Measurements from ENCODE around the gene SAPCD1. TPM values are rescaled to one million over a fixed set of nuclear protein-coding genes. Genes with fewer than 3 reads are reported as not detected.

The SAPCD1 gene
- total RNA-seq, 1 experiment from 2014 or later = 3.2 TPM

DNA sequence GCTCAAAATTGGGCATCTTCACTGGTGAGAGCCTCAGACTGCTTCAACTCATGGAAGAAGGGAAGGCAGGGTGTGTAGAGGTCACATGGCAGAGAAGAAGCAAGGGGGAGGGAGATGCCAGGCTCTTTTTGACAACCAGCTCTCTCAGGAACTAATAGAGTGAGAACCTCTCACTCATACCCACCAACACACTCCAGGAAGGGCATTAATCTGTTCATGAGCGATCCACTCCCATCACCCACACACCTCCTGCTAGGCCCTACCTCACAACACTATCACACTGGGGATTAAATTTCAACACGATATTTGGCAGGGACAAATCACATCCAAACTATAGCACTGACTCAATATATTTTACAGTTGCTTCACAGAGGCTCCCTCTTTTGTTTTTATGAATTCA lies 20.6 kb upstream of the SAPCD1 start:
- Histone ChIP-seq H2BK12ac (ENCODE audit: insufficient read length, low read depth, low read length) (no peak overlapping the region), H2AFZ (ENCODE audit: low read length) (no peak overlapping the region), H2BK20ac (ENCODE audit: low read depth, low read length, poor library complexity, severe bottlenecking) (no peak overlapping the region), H3K9me3 (ENCODE audit: control insufficient read depth, low read depth, low read length) (no peaks in the 10 kb centered on the region), H3K27ac (ENCODE audit: insufficient read length, low read depth, low read length) (no peak overlapping the region), H2BK120ac (ENCODE audit: low read depth, low read length, poor library complexity, severe bottlenecking) (no peak overlapping the region), H3K56ac (ENCODE audit: insufficient read length, low read depth, low read length) (no peak overlapping the region), H3K4me2 (ENCODE audit: insufficient read depth, insufficient read length, low read length) (no peak overlapping the region), H3K18ac (ENCODE audit: insufficient read length, low read depth, low read length) (no peak overlapping the region), H4K91ac (ENCODE audit: insufficient read length, low read depth, low read length) (no peak overlapping the region), H3K79me2 (ENCODE audit: insufficient read depth, low read length) (no peaks in the 10 kb centered on the region), H2BK15ac (ENCODE audit: low read depth, low read length) (no peak overlapping the region), H2BK5ac (ENCODE audit: insufficient read length, low read length) (no peak overlapping the region), H3K9ac (ENCODE audit: extremely low read depth, insufficient read length, low read length) (no peak overlapping the region), H3K79me1 (ENCODE audit: insufficient read depth, low read depth, low read length, poor library complexity, severe bottlenecking) (no peaks in the 10 kb centered on the region), H4K8ac (replicated peaks; ENCODE audit: insufficient read length, low read depth, low read length) (no peak overlapping the region), H3T11ph (ENCODE audit: low read length) (no peak overlapping the region), H4K5ac (ENCODE audit: insufficient read length, low read depth, low read length) (no peak overlapping the region), H3K4me1 (ENCODE audit: insufficient read depth, low read length) (peaks cover 8% of the 10 kb centered on the region), H4K20me1 (ENCODE audit: control insufficient read depth, insufficient read depth, insufficient read length) (no peaks in the 10 kb centered on the region), H3K14ac (ENCODE audit: insufficient read depth, low read length) (no peak overlapping the region), H3K23me2 (ENCODE audit: insufficient read length, low read depth, low read length, poor library complexity, severe bottlenecking) (peaks cover 12% of the 10 kb centered on the region), H3K4ac (ENCODE audit: low read depth, low read length) (no peak overlapping the region), H2AK5ac (ENCODE audit: insufficient read length, low read length) (no peak overlapping the region), H3K27me3 (ENCODE audit: insufficient read depth, low read length) (no peaks in the 10 kb centered on the region), H3K23ac (ENCODE audit: insufficient read length, low read depth, low read length) (no peak overlapping the region)
- no peak for DNase-seq
- no CpG with 5 or more reads among the region's 2 CpGs for WGBS (ENCODE audit: extremely low coverage, insufficient read length, low lambda C conversion rate)
- TF ChIP-seq, protein P1, sequence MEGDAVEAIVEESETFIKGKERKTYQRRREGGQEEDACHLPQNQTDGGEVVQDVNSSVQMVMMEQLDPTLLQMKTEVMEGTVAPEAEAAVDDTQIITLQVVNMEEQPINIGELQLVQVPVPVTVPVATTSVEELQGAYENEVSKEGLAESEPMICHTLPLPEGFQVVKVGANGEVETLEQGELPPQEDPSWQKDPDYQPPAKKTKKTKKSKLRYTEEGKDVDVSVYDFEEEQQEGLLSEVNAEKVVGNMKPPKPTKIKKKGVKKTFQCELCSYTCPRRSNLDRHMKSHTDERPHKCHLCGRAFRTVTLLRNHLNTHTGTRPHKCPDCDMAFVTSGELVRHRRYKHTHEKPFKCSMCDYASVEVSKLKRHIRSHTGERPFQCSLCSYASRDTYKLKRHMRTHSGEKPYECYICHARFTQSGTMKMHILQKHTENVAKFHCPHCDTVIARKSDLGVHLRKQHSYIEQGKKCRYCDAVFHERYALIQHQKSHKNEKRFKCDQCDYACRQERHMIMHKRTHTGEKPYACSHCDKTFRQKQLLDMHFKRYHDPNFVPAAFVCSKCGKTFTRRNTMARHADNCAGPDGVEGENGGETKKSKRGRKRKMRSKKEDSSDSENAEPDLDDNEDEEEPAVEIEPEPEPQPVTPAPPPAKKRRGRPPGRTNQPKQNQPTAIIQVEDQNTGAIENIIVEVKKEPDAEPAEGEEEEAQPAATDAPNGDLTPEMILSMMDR (conservative IDR thresholded peaks at IDR 0.05) = no peak
- no peaks in the 10 kb centered on the region for H3K27me3 Mint-ChIP-seq (ENCODE audit: low read depth)
- H3K27ac Mint-ChIP-seq = no peak overlapping the region
- 0 out of 5 replicates have a peak overlapping the region, but pooled peaks of 1 of the 2 experiments have one; percentile 5 for H3K4me3 Mint-ChIP-seq
- H3K9me3 Mint-ChIP-seq = no peaks in the 10 kb centered on the region
- H3K36me3 Mint-ChIP-seq (ENCODE audit: insufficient read depth in 1 of 3, low read depth in 3 of 3) = peaks cover 12 to 37% (median 17%) of the 10 kb centered on the region in 3 experiments
- peaks cover 38 to 54% of the 10 kb centered on the region in 2 experiments for H3K4me1 Mint-ChIP-seq
